Trophoblast cell (in vitro differentiated cells and primary cell): ENCODE data around the gene NSRP1.
A peak's percentile ranks its signal among the peaks of the same experiment; 100 is the strongest.
"Not testable (repeated sequence)": the region's sequence is repeated elsewhere in the genome, so short reads cannot be mapped to it uniquely, and the experiment has no call there.

Experiments
- DNase-seq, 2 donors: peaks; one replicate each; pipeline ENCODE4 v3.0.0-alpha.2; 2016
- H2AFZ ChIP-seq: 2 replicates; pipeline ENCODE4 v1.6.1; 2013; ENCODE audit warnings: low read length, moderate library complexity, mild to moderate bottlenecking; ENCODE audit not compliant: insufficient read depth, poor library complexity
- H2AK5ac ChIP-seq: 2 replicates; pipeline ENCODE4 v1.6.1; 2013; ENCODE audit warnings: mild to moderate bottlenecking, low read length
- H2BK120ac ChIP-seq: 2 replicates; pipeline ENCODE4 v1.6.1; 2013; ENCODE audit warnings: low read length, mild to moderate bottlenecking, moderate library complexity; ENCODE audit not compliant: insufficient read depth, poor library complexity
- H2BK12ac ChIP-seq: 2 replicates; pipeline ENCODE4 v1.6.1; 2013; ENCODE audit warnings: mild to moderate bottlenecking, low read length, moderate library complexity
- H2BK5ac ChIP-seq: 2 replicates; pipeline ENCODE4 v1.6.1; 2013; ENCODE audit warnings: low read length, low read depth, moderate library complexity, mild to moderate bottlenecking; ENCODE audit not compliant: poor library complexity
- H3K14ac ChIP-seq: 2 replicates; pipeline ENCODE4 v1.6.1; 2013; ENCODE audit warnings: mild to moderate bottlenecking, low read length
- H3K18ac ChIP-seq: 2 replicates; pipeline ENCODE4 v1.6.1; 2013; ENCODE audit warnings: mild to moderate bottlenecking, low read length
- H3K23ac ChIP-seq: 2 replicates; pipeline ENCODE4 v1.6.1; 2013; ENCODE audit warnings: low read length
- H3K27ac ChIP-seq: 2 replicates; pipeline ENCODE4 v1.5.1; 2013; ENCODE audit warnings: low read depth, mild to moderate bottlenecking, inconsistent platforms, low read length, moderate library complexity
- H3K27me3 ChIP-seq: 2 replicates; pipeline ENCODE4 v1.6.1; 2013; ENCODE audit warnings: inconsistent platforms, mild to moderate bottlenecking, low read length, moderate library complexity; ENCODE audit not compliant: insufficient read depth
- H3K36me3 ChIP-seq, 2 experiments: 1 replicate in 1 of 2; 2 replicates in 1 of 2; pipeline ENCODE4 v1.6.1; 2013; ENCODE audit warnings: low read length in 2 of 2, mild to moderate bottlenecking in 2 of 2, moderate library complexity in 1 of 2; ENCODE audit not compliant: insufficient read depth in 2 of 2, control insufficient read depth in 1 of 2
- H3K4ac ChIP-seq: 2 replicates; pipeline ENCODE4 v1.6.1; 2013; ENCODE audit warnings: low read depth, mild to moderate bottlenecking, low read length, moderate library complexity
- H3K4me1 ChIP-seq, 2 experiments: 1 replicate in 1 of 2; 2 replicates in 1 of 2; pipeline ENCODE4 v1.6.1; 2013; ENCODE audit warnings: low read length in 2 of 2, mild to moderate bottlenecking in 2 of 2, moderate library complexity in 1 of 2; ENCODE audit not compliant: insufficient read depth in 2 of 2, control insufficient read depth in 1 of 2
- H3K4me2 ChIP-seq: 2 replicates; pipeline ENCODE4 v1.6.1; 2013; ENCODE audit warnings: inconsistent platforms, mild to moderate bottlenecking, low read length, moderate library complexity
- H3K4me3 ChIP-seq: 2 replicates; pipeline ENCODE4 v1.5.1; 2013; ENCODE audit warnings: mild to moderate bottlenecking, low read depth, low read length, inconsistent platforms
- H3K79me1 ChIP-seq: one replicate; pipeline ENCODE4 v1.6.1; 2013; ENCODE audit warnings: low read length
- H3K79me2 ChIP-seq: 2 replicates; pipeline ENCODE4 v1.6.1; 2013; ENCODE audit warnings: low read length, mild to moderate bottlenecking; ENCODE audit not compliant: control insufficient read depth, insufficient read depth, poor library complexity
- H3K9ac ChIP-seq: 2 replicates; pipeline ENCODE4 v1.6.1; 2013; ENCODE audit warnings: mild to moderate bottlenecking, low read length
- H3K9me3 ChIP-seq: 2 replicates; pipeline ENCODE4 v1.6.1; 2013; ENCODE audit warnings: low read depth, mild to moderate bottlenecking, control low read depth, inconsistent platforms, low read length; ENCODE audit not compliant: insufficient read depth
- H4K12ac ChIP-seq: 2 replicates; pipeline ENCODE4 v1.6.1; 2013; ENCODE audit warnings: low read depth, mild to moderate bottlenecking, low read length, moderate library complexity
- H4K8ac ChIP-seq: 2 replicates; pipeline ENCODE4 v1.6.1; 2013; ENCODE audit warnings: low read depth, mild to moderate bottlenecking, low read length, moderate library complexity
- H4K91ac ChIP-seq: one replicate; pipeline ENCODE4 v1.6.1; 2013; ENCODE audit warnings: low read depth, mild to moderate bottlenecking, low read length, moderate library complexity
- WGBS: extraction: QIAGEN DNeasy Blood & Tissue Kit; methylation state at CpG from one replicate; pipeline ENCODE4 v1.1.7; 2013; ENCODE audit warnings: missing lambda C conversion rate; ENCODE audit not compliant: insufficient read length, insufficient coverage; ENCODE audit errors: extremely low coverage; 5-methylcytosine and 5-hydroxymethylcytosine counted together

NSRP1 gene

DNA sequence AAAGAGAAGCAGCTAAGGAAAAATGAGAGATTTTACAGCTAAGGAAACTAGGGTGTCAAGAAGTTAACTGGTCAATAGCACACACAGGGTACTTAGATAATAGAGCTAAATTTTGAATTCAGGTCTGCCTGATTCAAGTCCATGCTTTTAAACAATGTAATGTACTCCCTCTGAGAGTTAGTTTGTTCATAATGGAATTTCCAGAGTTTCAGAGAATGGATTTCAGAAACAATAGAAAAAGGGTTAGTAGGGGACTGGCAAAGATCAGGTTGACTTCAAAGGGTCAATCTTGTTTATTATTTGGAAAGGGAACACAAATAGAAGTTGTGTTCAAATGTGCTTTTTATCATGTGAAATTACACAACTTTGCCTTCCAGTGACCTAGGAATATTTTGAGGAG, 17.9 kb downstream of the NSRP1 start:
- Histone ChIP-seq H3K4me2 (no peak overlapping the region), H3K18ac (no peak overlapping the region), H3K79me2 (no peaks in the 10 kb centered on the region), H3K4me3 (no peak overlapping the region), H3K4me1 (peaks cover 0 to 3% of the 10 kb centered on the region in 2 experiments), H4K8ac (no peak overlapping the region), H2AFZ (no peak overlapping the region), H4K91ac (no peak overlapping the region), H2BK120ac (no peak overlapping the region), H3K9me3 (no peaks in the 10 kb centered on the region), H3K27ac (peak overlapping the region; percentile 47), H3K4ac (no peak overlapping the region), H3K79me1 (no peaks in the 10 kb centered on the region), H3K23ac (no peak overlapping the region), H4K12ac (no peak overlapping the region), H2BK12ac (no peak overlapping the region), H3K9ac (no peak overlapping the region), H2AK5ac (no peak overlapping the region), H3K36me3 (peaks cover 8 to 12% of the 10 kb centered on the region in 2 experiments), H3K14ac (no peak overlapping the region), H3K27me3 (no peaks in the 10 kb centered on the region), H2BK5ac (no peak overlapping the region)
- DNase-seq: peak in 1 of 2 donors; percentile 12

- DNase-seq: no peak
- Histone ChIP-seq H3K18ac (no peak overlapping the region), H3K14ac (no peak overlapping the region), H3K9me3 (no peaks in the 10 kb centered on the region), H4K12ac (no peak overlapping the region), H4K91ac (no peak overlapping the region), H3K36me3 (peaks cover 10 to 11% of the 10 kb centered on the region in 2 experiments), H2BK5ac (no peak overlapping the region), H3K79me2 (no peaks in the 10 kb centered on the region), H3K23ac (no peak overlapping the region), H3K27me3 (no peaks in the 10 kb centered on the region), H3K4ac (no peak overlapping the region), H3K4me1 (peaks cover 0 to 3% of the 10 kb centered on the region in 2 experiments), H2BK12ac (no peak overlapping the region), H3K27ac (no peak overlapping the region), H3K9ac (no peak overlapping the region), H2AFZ (no peak overlapping the region), H3K4me2 (no peak overlapping the region), H2BK120ac (no peak overlapping the region), H4K8ac (no peak overlapping the region), H3K4me3 (no peak overlapping the region), H3K79me1 (no peaks in the 10 kb centered on the region), H2AK5ac (no peak overlapping the region)
- no CpG with 5 or more reads among the region's 3 CpGs for WGBS
These were observed 20.5 kb downstream of the NSRP1 start for GRCh38 chr17:30137158-30137557.

GRCh38 chr17:30147860-30148259, 31.2 kb downstream of the NSRP1 start:
- WGBS: no CpG with 5 or more reads among the region's 6 CpGs
- not testable (repeated sequence) for H3K9ac ChIP-seq, H3K79me1 ChIP-seq, H2BK5ac ChIP-seq, DNase-seq, H4K12ac ChIP-seq, H2AFZ ChIP-seq, H2BK120ac ChIP-seq, H3K4me3 ChIP-seq, H2BK12ac ChIP-seq, H3K27me3 ChIP-seq, H3K27ac ChIP-seq, H3K14ac ChIP-seq, H4K8ac ChIP-seq, H3K4me2 ChIP-seq, H3K79me2 ChIP-seq, H4K91ac ChIP-seq, H3K9me3 ChIP-seq, H3K36me3 ChIP-seq, H3K18ac ChIP-seq, H2AK5ac ChIP-seq, H3K4ac ChIP-seq, H3K23ac ChIP-seq, H3K4me1 ChIP-seq

GRCh38 chr17:30148376-30148775, 31.8 kb downstream of the NSRP1 start:
- Histone ChIP-seq H2AK5ac (no peak overlapping the region), H2AFZ (no peak overlapping the region), H3K27me3 (no peaks in the 10 kb centered on the region), H3K9me3 (no peaks in the 10 kb centered on the region), H3K36me3 (peaks cover 0 to 3% of the 10 kb centered on the region in 2 experiments), H3K79me1 (no peaks in the 10 kb centered on the region), H3K79me2 (no peaks in the 10 kb centered on the region), H3K4me3 (no peak overlapping the region), H3K4me2 (no peak overlapping the region), H3K18ac (no peak overlapping the region), H4K12ac (no peak overlapping the region), H4K91ac (no peak overlapping the region), H4K8ac (no peak overlapping the region), H2BK12ac (no peak overlapping the region), H2BK5ac (no peak overlapping the region), H3K9ac (no peak overlapping the region), H3K14ac (no peak overlapping the region), H3K4ac (no peak overlapping the region), H2BK120ac (no peak overlapping the region), H3K27ac (no peak overlapping the region), H3K23ac (no peak overlapping the region), H3K4me1 (no peaks in the 10 kb centered on the region)
- DNase-seq: no peak
- WGBS: no CpG with 5 or more reads among the region's 1 CpG
